IMR-90 (cell line): ENCODE data around the gene RANGRF. TPM values are rescaled to one million over a fixed set of nuclear protein-coding genes. Genes with fewer than 3 reads are reported as not detected.

Source experiments
- ATAC-seq: fragments of 200-7000 bp; cut with Tn5 transposase; 2 replicates; pipeline ENCODE4 v1.9.1; 2020; ENCODE audit warnings: low read depth, mild to moderate bottlenecking, moderate library complexity
- BruUV-seq: library from RNA; stranded (reverse); fragments of 400-500 nt; replicated peaks from 2 replicates; lab custom pipeline; 2021; lab: Mats Ljungman, UMichigan
- CTCF ChIA-PET: fragments of 300-600 bp; formaldehyde crosslinking; extraction: SDS; loops from one replicate; lab custom pipeline; 2021; ENCODE audit warnings: antibody characterized with exemption; lab: Yijun Ruan, JAX
- POLR2A ChIA-PET: fragments of 300-600 bp; sonication (Branson Sonifier 250); formaldehyde crosslinking; loops from one replicate; lab custom pipeline; 2022; ENCODE audit warnings: antibody characterized with exemption; ENCODE audit not compliant: unreplicated experiment; lab: Charles Lee
- DNase-seq: peaks from one replicate; pipeline ENCODE4 v3.0.0; 2013
- H2AFZ ChIP-seq: replicated peaks from 2 replicates; pipeline ENCODE3; 2013; ENCODE audit warnings: low read length, mild to moderate bottlenecking; ENCODE audit not compliant: poor library complexity
- H2AK5ac ChIP-seq: 2 replicates; pipeline ENCODE4 v1.6.1; 2013; ENCODE audit warnings: low read depth, low read length, inconsistent platforms
- H2AK9ac ChIP-seq: replicated peaks from 2 replicates; pipeline ENCODE3; 2013; ENCODE audit warnings: mild to moderate bottlenecking, low read depth, low read length, moderate library complexity; ENCODE audit not compliant: poor library complexity
- H2BK120ac ChIP-seq: 2 replicates; pipeline ENCODE4 v1.6.1; 2013; ENCODE audit warnings: low read depth, low read length, inconsistent platforms
- H2BK15ac ChIP-seq: 3 replicates; pipeline ENCODE4 v1.6.1; 2013; ENCODE audit warnings: low read depth, low read length, inconsistent platforms
- H2BK20ac ChIP-seq: 2 replicates; pipeline ENCODE4 v1.6.1; 2013; ENCODE audit warnings: low read depth, mild to moderate bottlenecking, inconsistent platforms, low read length, moderate library complexity
- H2BK5ac ChIP-seq: 2 replicates; pipeline ENCODE4 v1.6.1; 2013; ENCODE audit warnings: mild to moderate bottlenecking, low read depth, low read length, inconsistent platforms; ENCODE audit not compliant: poor library complexity, severe bottlenecking
- H3K14ac ChIP-seq: replicated peaks from 2 replicates; pipeline ENCODE4 v1.6.1; 2013; ENCODE audit warnings: low read depth, low read length, inconsistent platforms
- H3K18ac ChIP-seq: 2 replicates; pipeline ENCODE4 v1.6.1; 2013; ENCODE audit warnings: low read depth, low read length, control low read depth
- H3K23ac ChIP-seq: 2 replicates; pipeline ENCODE4 v1.6.1; 2013; ENCODE audit warnings: low read depth, low read length, inconsistent platforms
- H3K27ac ChIP-seq: 2 replicates; pipeline ENCODE4 v1.5.1; 2013; ENCODE audit warnings: mild to moderate bottlenecking, control low read depth, low read length; ENCODE audit not compliant: insufficient read depth
- H3K27me3 ChIP-seq: 2 replicates; pipeline ENCODE4 v1.6.1; 2013; ENCODE audit warnings: low read length; ENCODE audit not compliant: control insufficient read depth, insufficient read depth
- H3K36me3 ChIP-seq: 2 replicates; pipeline ENCODE4 v1.6.1; 2013; ENCODE audit warnings: low read length, mixed read lengths; ENCODE audit not compliant: control insufficient read depth, insufficient read depth
- H3K4ac ChIP-seq: 2 replicates; pipeline ENCODE4 v1.6.1; 2013; ENCODE audit warnings: low read depth, low read length, inconsistent platforms
- H3K4me1 ChIP-seq: 2 replicates; pipeline ENCODE4 v1.6.1; 2013; ENCODE audit warnings: low read length, mixed read lengths; ENCODE audit not compliant: control insufficient read depth, insufficient read depth
- H3K4me2 ChIP-seq: 2 replicates; pipeline ENCODE4 v1.6.1; 2013; ENCODE audit warnings: low read depth, mild to moderate bottlenecking, control low read depth, low read length, moderate library complexity
- H3K4me3 ChIP-seq: 2 replicates; pipeline ENCODE4 v1.5.1; 2013; ENCODE audit warnings: low read depth, mild to moderate bottlenecking, control low read depth, low read length, moderate library complexity; ENCODE audit not compliant: insufficient read depth
- H3K56ac ChIP-seq: 2 replicates; pipeline ENCODE4 v1.6.1; 2013; ENCODE audit warnings: low read length, inconsistent platforms; ENCODE audit not compliant: insufficient read depth; ENCODE audit errors: extremely low read depth
- H3K79me1 ChIP-seq, 2 experiments: 2 replicates each; pipeline ENCODE4 v1.6.1; 2013; ENCODE audit warnings: low read length in 2 of 2, inconsistent platforms in 1 of 2, low read depth in 1 of 2
- H3K9ac ChIP-seq: 2 replicates; pipeline ENCODE4 v1.6.1; 2013; ENCODE audit warnings: low read depth, low read length, control low read depth
- H3K9me1 ChIP-seq: 2 replicates; pipeline ENCODE4 v1.6.1; 2013; ENCODE audit warnings: low read length, inconsistent platforms; ENCODE audit not compliant: insufficient read depth
- H3K9me3 ChIP-seq: 2 replicates; pipeline ENCODE4 v1.6.1; 2013; ENCODE audit warnings: low read length; ENCODE audit not compliant: control insufficient read depth, insufficient read depth
- H4K20me1 ChIP-seq: 2 replicates; pipeline ENCODE4 v1.6.1; 2013; ENCODE audit warnings: low read length, inconsistent platforms; ENCODE audit not compliant: insufficient read depth
- H4K5ac ChIP-seq: 2 replicates; pipeline ENCODE4 v1.6.1; 2013; ENCODE audit warnings: mild to moderate bottlenecking, low read depth, low read length, control low read depth
- H4K8ac ChIP-seq, 2 experiments: 2 replicates each; pipeline ENCODE4 v1.6.1; 2013; ENCODE audit warnings: low read depth in 2 of 2, low read length in 2 of 2, control low read depth in 1 of 2, inconsistent platforms in 1 of 2
- H4K91ac ChIP-seq: 2 replicates; pipeline ENCODE4 v1.6.1; 2013; ENCODE audit warnings: low read depth, low read length, inconsistent platforms; ENCODE audit not compliant: insufficient read depth
- BHLHE40 ChIP-seq: fragments of 150-350 bp; IDR thresholded peaks from 2 replicates; pipeline ENCODE4 v1.6.1; 2016; ENCODE audit warnings: mild to moderate bottlenecking, low read depth, low read length
- CEBPB ChIP-seq: IDR thresholded peaks from 2 replicates; pipeline ENCODE4 v1.6.1; 2012; ENCODE audit warnings: low read depth, low read length, improper control_type of control experiment
- CHD1 ChIP-seq: IDR thresholded peaks from 2 replicates; pipeline ENCODE4 v1.6.1; 2012; ENCODE audit warnings: low read depth, low read length, improper control_type of control experiment
- CTCF ChIP-seq: conservative IDR thresholded peaks from 2 replicates; pipeline ENCODE4 v1.5.1; 2012; ENCODE audit warnings: mild to moderate bottlenecking, low read depth, low read length, improper control_type of control experiment
- ELK1 ChIP-seq: fragments of 150-350 bp; IDR thresholded peaks from 2 replicates; pipeline ENCODE4 v1.6.1; 2016; ENCODE audit warnings: low read depth, mild to moderate bottlenecking, low read length, moderate library complexity, borderline replicate concordance
- FOS ChIP-seq: fragments of 150-350 bp; IDR thresholded peaks from 2 replicates; pipeline ENCODE4 v1.6.1; 2016; ENCODE audit warnings: low read depth, low read length
- MAFK ChIP-seq: IDR thresholded peaks from 2 replicates; pipeline ENCODE4 v1.6.1; 2012; ENCODE audit warnings: low read depth, low read length, improper control_type of control experiment
- MAZ ChIP-seq: IDR thresholded peaks from 2 replicates; pipeline ENCODE4 v1.6.1; 2012; ENCODE audit warnings: low read depth, mild to moderate bottlenecking, low read length, improper control_type of control experiment, moderate library complexity, borderline replicate concordance
- MXI1 ChIP-seq: IDR thresholded peaks from 2 replicates; pipeline ENCODE4 v1.6.1; 2012; ENCODE audit warnings: low read depth, mild to moderate bottlenecking, low read length, moderate library complexity, borderline replicate concordance
- NFE2L2 ChIP-seq: fragments of 150-350 bp; IDR thresholded peaks from 2 replicates; pipeline ENCODE4 v1.6.1; 2016; ENCODE audit warnings: low read depth, mild to moderate bottlenecking, low read length
- RFX5 ChIP-seq: IDR thresholded peaks from 2 replicates; pipeline ENCODE4 v1.8.0; 2012; ENCODE audit warnings: low read depth, mild to moderate bottlenecking, low read length, moderate library complexity
- SMC3 ChIP-seq: fragments of 150-350 bp; IDR thresholded peaks from 2 replicates; pipeline ENCODE4 v1.6.1; 2016; ENCODE audit warnings: low read depth, mild to moderate bottlenecking, antibody characterized with exemption, low read length, moderate library complexity
- USF2 ChIP-seq: fragments of 150-350 bp; IDR thresholded peaks from 2 replicates; pipeline ENCODE4 v1.6.1; 2017; ENCODE audit warnings: mild to moderate bottlenecking, antibody characterized with exemption, low read length, low read depth
- WGBS, 2 experiments: methylation state at CpG; one replicate each; pipeline versions ENCODE4 v1.1.5 to v1.1.7; 2013; ENCODE audit warnings: missing lambda C conversion rate in 2 of 2; ENCODE audit not compliant: insufficient read length in 1 of 2; ENCODE audit errors: extremely low coverage in 2 of 2; 5-methylcytosine and 5-hydroxymethylcytosine counted together
- dilution Hi-C: fragments of 300-500 bp; cut with HindIII; formaldehyde crosslinking; loops from one replicate; pipeline ENCODE4 v1.14.3; 2018; ENCODE audit warnings: low sequenced_read_pairs; ENCODE audit not compliant: unreplicated experiment
- in situ Hi-C: fragments of 300-500 bp; cut with MboI; formaldehyde crosslinking; loops from 3 replicates; pipeline ENCODE4 v1.14.3; 2019; ENCODE audit warnings: low sequenced_read_pairs, inconsistent platforms, mixed read lengths
- intact Hi-C: fragments of 100-400 bp; cut with micrococcal nuclease; formaldehyde crosslinking; loops from 2 replicates; pipeline ENCODE4 v1.10.0; 2022
- polyA plus RNA-seq, 3 experiments: library from polyadenylated mRNA; depleted of rRNA; stranded (reverse); fragments of >200 nt; gene quantifications; 2 replicates each; pipeline ENCODE4 v1.2.3, GENCODE V29; 2012; ENCODE audit warnings: low replicate concordance in 1 of 3
- total RNA-seq: library from RNA; depleted of rRNA; stranded (reverse); fragments of >200 nt; gene quantifications from 2 replicates; pipeline ENCODE4 v1.2.3, GENCODE V29; 2012

Gene RANGRF
- total and polyA plus RNA-seq, 2 of the 4 experiments (the other 2 are of a cell fraction): 19.5 to 36.6 TPM

GRCh38 chr17:8257801-8258200 is 30.7 kb upstream of the RANGRF start:
- CTCF ChIA-PET: no interaction called here
- Histone ChIP-seq H3K27me3 (no peaks in the 10 kb centered on the region), H3K9me1 (no peaks in the 10 kb centered on the region), H2BK20ac (no peak overlapping the region), H2AFZ (no peak overlapping the region), H3K4me1 (no peaks in the 10 kb centered on the region), H3K14ac (no peak overlapping the region), H3K18ac (no peak overlapping the region), H3K36me3 (peaks cover 30% of the 10 kb centered on the region), H3K79me1 (peaks cover under 1 to 5% of the 10 kb centered on the region in 2 experiments; a peak in 2 of 4 replicates), H3K23ac (no peak overlapping the region), H3K4me3 (no peak overlapping the region), H3K9ac (no peak overlapping the region), H3K9me3 (no peaks in the 10 kb centered on the region), H2BK15ac (no peak overlapping the region), H2BK120ac (no peak overlapping the region), H3K27ac (no peak overlapping the region), H2BK5ac (no peak overlapping the region), H2AK9ac (peak overlapping the region; percentile 1), H4K20me1 (no peaks in the 10 kb centered on the region), H3K4me2 (no peak overlapping the region), H4K91ac (no peak overlapping the region), H2AK5ac (no peak overlapping the region), H3K4ac (no peak overlapping the region), H4K5ac (no peak overlapping the region), H3K56ac (no peak overlapping the region), H4K8ac (no peak overlapping the region)
- dilution Hi-C loops: no loop called here
- in situ Hi-C loops: no loop called here
- 96% methylated on average over 6 of the region's 8 CpGs; no CpG with 5 or more reads in 1 of the 2 experiments for WGBS, 2 experiments
- no TSS peak for BruUV-seq
- TF ChIP-seq CHD1 (no peak), MXI1 (no peak), BHLHE40 (no peak), RFX5 (no peak), USF2 (no peak), ELK1 (no peak), MAFK (no peak), NFE2L2 (no peak), CTCF (no peak), MAZ (no peak), FOS (no peak), SMC3 (no peak), CEBPB (no peak)
- POLR2A ChIA-PET: no interaction called here
- intact Hi-C loops: no loop called here
- no peak for ATAC-seq
- DNase-seq: no peak
